ENCODE data around the gene CCDC192. TPM values are rescaled to one million over a fixed set of nuclear protein-coding genes. Genes with fewer than 3 reads are reported as not detected.

The CCDC192 gene
- total RNA-seq, 1 donor from 2014 or later = 0.31 TPM

DNA sequence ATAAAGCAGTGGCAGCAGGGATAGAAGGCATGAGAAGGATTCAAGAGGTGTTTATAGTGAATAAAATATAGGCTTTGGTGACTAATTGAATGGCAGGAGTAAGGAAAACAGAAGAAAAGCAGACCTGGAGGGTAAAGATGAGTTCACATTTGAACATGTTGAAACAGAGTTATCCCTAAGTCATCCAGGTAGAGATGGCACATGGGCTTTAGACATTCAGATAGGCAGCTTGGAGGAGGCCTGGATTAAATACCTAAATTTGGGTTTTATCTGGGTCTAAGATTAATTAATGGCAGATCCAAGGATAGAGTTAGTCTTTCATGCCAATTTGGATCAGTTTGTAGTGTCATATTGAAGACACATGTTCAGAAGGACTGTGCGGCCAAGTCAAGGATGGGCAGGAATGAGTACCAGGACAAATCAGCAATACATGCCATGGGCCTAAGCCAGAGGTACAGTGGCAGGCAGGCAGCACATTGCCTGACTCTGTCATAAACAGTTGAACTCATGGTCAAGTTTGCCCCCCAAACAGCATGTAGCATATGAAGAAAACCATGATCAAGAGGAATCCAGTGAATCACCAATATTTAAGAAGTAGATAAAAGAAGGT, 264.9 kb downstream of the CCDC192 start:
- no peak overlapping the region for H3K27ac Mint-ChIP-seq
- H3K4me1 Mint-ChIP-seq (ENCODE audit: unreplicated experiment) = peaks cover 9% of the 10 kb centered on the region
- H3K36me3 Mint-ChIP-seq = peaks cover 11% of the 10 kb centered on the region
- no peak for TF ChIP-seq CTCF (conservative IDR thresholded peaks at IDR 0.05)
- H3K9me3 Mint-ChIP-seq = no peaks in the 10 kb centered on the region
- no peaks in the 10 kb centered on the region for H3K27me3 Mint-ChIP-seq
- DNase-seq (ENCODE audit: extremely low spot score, unreplicated experiment) = no peak
- H3K4me3 Mint-ChIP-seq = no peak overlapping the region

GRCh38 chr5:127969002-127969401, 265.8 kb downstream of the CCDC192 start:
- Mint-ChIP-seq H3K4me3 (no peak overlapping the region), H3K27me3 (no peaks in the 10 kb centered on the region), H3K36me3 (peaks cover 11% of the 10 kb centered on the region), H3K9me3 (no peaks in the 10 kb centered on the region), H3K27ac (no peak overlapping the region), H3K4me1 (ENCODE audit: unreplicated experiment) (peaks cover 9% of the 10 kb centered on the region)
- DNase-seq (ENCODE audit: extremely low spot score, unreplicated experiment) = no peak
- TF ChIP-seq CTCF (conservative IDR thresholded peaks at IDR 0.05) = no peak

- Mint-ChIP-seq H3K27ac (no peak overlapping the region), H3K4me1 (ENCODE audit: unreplicated experiment) (peaks cover 9% of the 10 kb centered on the region), H3K27me3 (no peaks in the 10 kb centered on the region), H3K4me3 (no peak overlapping the region), H3K36me3 (peaks cover 11% of the 10 kb centered on the region), H3K9me3 (no peaks in the 10 kb centered on the region)
- no peak for DNase-seq (ENCODE audit: extremely low spot score, unreplicated experiment)
- no peak for TF ChIP-seq CTCF (conservative IDR thresholded peaks at IDR 0.05)
Observed at GRCh38 chr5:127969651-127970050, 266.5 kb downstream of the CCDC192 start.

- Mint-ChIP-seq H3K4me3 (no peak overlapping the region), H3K27ac (no peak overlapping the region), H3K4me1 (ENCODE audit: unreplicated experiment) (peaks cover 9% of the 10 kb centered on the region), H3K27me3 (no peaks in the 10 kb centered on the region), H3K9me3 (no peaks in the 10 kb centered on the region), H3K36me3 (peaks cover 7% of the 10 kb centered on the region)
- TF ChIP-seq CTCF (conservative IDR thresholded peaks at IDR 0.05) = no peak
- DNase-seq (ENCODE audit: extremely low spot score, unreplicated experiment) = no peak
Observed at GRCh38 chr5:127970081-127970480, 266.9 kb downstream of the CCDC192 start.

GRCh38 chr5:127970854-127971425, 267.7 kb downstream of the CCDC192 start:
- Mint-ChIP-seq H3K9me3 (no peaks in the 10 kb centered on the region), H3K27ac (no peak overlapping the region), H3K4me1 (ENCODE audit: unreplicated experiment) (peaks cover 9% of the 10 kb centered on the region), H3K36me3 (peaks cover 1% of the 10 kb centered on the region), H3K27me3 (no peaks in the 10 kb centered on the region), H3K4me3 (no peak overlapping the region)
- no peak for DNase-seq (ENCODE audit: extremely low spot score, unreplicated experiment)
- TF ChIP-seq CTCF (conservative IDR thresholded peaks at IDR 0.05) = no peak

Measured in type B pancreatic cell (in vitro differentiated cells).